ENCODE results near the gene P2RY14. TPM values are rescaled to one million over a fixed set of nuclear protein-coding genes. Genes with fewer than 3 reads are reported as not detected.

P2RY14 gene
- total and polyA plus RNA-seq, 2 of the 13 experiments (the other 11 are each of a cell fraction or from before 2014, with no cell fraction given) = not detected

GRCh38 chr3:151204530-151205402 is 73.6 kb downstream of the P2RY14 start:
- Histone ChIP-seq H3K79me2 (ENCODE audit: insufficient read depth, low read length) (no peaks in the 10 kb centered on the region), H4K20me1 (ENCODE audit: insufficient read depth, low read length) (no peaks in the 10 kb centered on the region), H2AFZ (ENCODE audit: low read length) (peak overlapping the region; percentile 64), H3K36me3 (replicated peaks in 1 of 2; ENCODE audit: control insufficient read depth in 1 of 2, insufficient read depth in 2 of 2, low read length in 2 of 2) (no peaks in the 10 kb centered on the region), H3K4me1 (ENCODE audit: insufficient read depth, low read length) (peaks cover 37% of the 10 kb centered on the region), H3K4me2 (ENCODE audit: low read depth, low read length) (no peak overlapping the region), H3K9me3 (ENCODE audit: low read length) (no peaks in the 10 kb centered on the region), H3K9ac (ENCODE audit: insufficient read depth, low read depth, low read length) (0 out of 2 replicates have a peak overlapping the region, but pooled peaks have one; percentile 17), H3K27me3 (ENCODE audit: control insufficient read depth in 1 of 2, insufficient read depth in 2 of 2, low read length in 2 of 2) (no peaks in the 10 kb centered on the region), H3K4me3 (replicated peaks in 1 of 3; ENCODE audit: insufficient read depth in 1 of 3, low read depth in 2 of 3, low read length in 3 of 3) (no peak overlapping the region; a peak in 1 of 6 replicates), H3K27ac (ENCODE audit: extremely low read length, insufficient read depth, low read length) (no peak overlapping the region)
- TF ChIP-seq ZNF562 (CRISPR knock-in tag; IDR thresholded peaks at IDR 0.05; ENCODE audit: borderline replicate concordance) (no peak), ARNT (IDR thresholded peaks at IDR 0.05) (no peak), SIN3A (IDR thresholded peaks at IDR 0.05; ENCODE audit: borderline replicate concordance, low read depth, low read length) (no peak)
- ChIA-PET POLR2A (no interaction called here), CTCF (ENCODE audit: low intra/inter-chr PET ratio, low total read pairs) (no interaction called here)
- WGBS (ENCODE audit: low lambda C conversion rate) = 87% methylated on average over 3 of the region's 3 CpGs
- no peak for FAIRE-seq
- DNase-seq (ENCODE audit: low spot score) = no peak
- in situ Hi-C loops (cut with HindIII; ENCODE audit: extremely low pct_ligation_motif_present, low pct_unique_long_range_greater_than_20kb) (loop anchor here (25.0 kb wide), 1 partner anchor 583 kb away; no protein-coding TSS in a partner anchor), intact Hi-C loops (cut with micrococcal nuclease; ENCODE audit: unreplicated experiment) (no loop called here)
- ATAC-seq = no peak
- BruUV-seq (replicated peaks) = no TSS peak

- Histone ChIP-seq H2AFZ (ENCODE audit: low read length) (peak within 1 kb of the TSS; percentile 18), H3K27me3 (ENCODE audit: control insufficient read depth in 1 of 2, insufficient read depth in 2 of 2, low read length in 2 of 2) (no peaks in the 10 kb centered on the region), H3K79me2 (ENCODE audit: insufficient read depth, low read length) (no peaks in the 10 kb centered on the region), H3K9me3 (ENCODE audit: low read length) (no peaks in the 10 kb centered on the region), H3K27ac (ENCODE audit: extremely low read length, insufficient read depth, low read length) (no peak within 1 kb of the TSS), H3K9ac (ENCODE audit: insufficient read depth, low read depth, low read length) (no peak within 1 kb of the TSS), H3K4me3 (replicated peaks in 1 of 3; ENCODE audit: insufficient read depth in 1 of 3, low read depth in 2 of 3, low read length in 3 of 3) (no peak within 1 kb of the TSS), H3K4me2 (ENCODE audit: low read depth, low read length) (no peak within 1 kb of the TSS), H4K20me1 (ENCODE audit: insufficient read depth, low read length) (no peaks in the 10 kb centered on the region), H3K36me3 (replicated peaks in 1 of 2; ENCODE audit: control insufficient read depth in 1 of 2, insufficient read depth in 2 of 2, low read length in 2 of 2) (no peaks in the 10 kb centered on the region), H3K4me1 (ENCODE audit: insufficient read depth, low read length) (peaks cover 49% of the 10 kb centered on the region)
- in situ Hi-C loops (cut with HindIII; ENCODE audit: extremely low pct_ligation_motif_present, low pct_unique_long_range_greater_than_20kb) = loop anchor here (25.0 kb wide), 1 partner anchor 584 kb away; no protein-coding TSS in a partner anchor
- ATAC-seq (no peak), DNase-seq (ENCODE audit: low spot score) (no peak), FAIRE-seq (no peak)
- BruUV-seq (replicated peaks) = no TSS peak
- intact Hi-C loops (cut with micrococcal nuclease; ENCODE audit: unreplicated experiment) = no loop called here
- POLR2A ChIA-PET = no interaction called here
- CTCF ChIA-PET (ENCODE audit: low intra/inter-chr PET ratio, low total read pairs) = no interaction called here
- WGBS (ENCODE audit: low lambda C conversion rate) = 95% methylated on average over 3 of the region's 3 CpGs
- no peak for TF ChIP-seq PCBP1 (IDR thresholded peaks at IDR 0.05; ENCODE audit: borderline replicate concordance, low read depth, low read length)
- no peak for TF ChIP-seq ZKSCAN8 (CRISPR knock-in tag; IDR thresholded peaks at IDR 0.05; ENCODE audit: borderline replicate concordance)
- TF ChIP-seq KLF13 (CRISPR knock-in tag; IDR thresholded peaks at IDR 0.05) = no peak
- no peak for TF ChIP-seq KLF11 (CRISPR knock-in tag; IDR thresholded peaks at IDR 0.05)
- no peak for TF ChIP-seq NBN (conservative IDR thresholded peaks at IDR 0.05)
- TF ChIP-seq PHF21A (CRISPR knock-in tag; IDR thresholded peaks at IDR 0.05) = no peak
- TF ChIP-seq, protein P1, sequence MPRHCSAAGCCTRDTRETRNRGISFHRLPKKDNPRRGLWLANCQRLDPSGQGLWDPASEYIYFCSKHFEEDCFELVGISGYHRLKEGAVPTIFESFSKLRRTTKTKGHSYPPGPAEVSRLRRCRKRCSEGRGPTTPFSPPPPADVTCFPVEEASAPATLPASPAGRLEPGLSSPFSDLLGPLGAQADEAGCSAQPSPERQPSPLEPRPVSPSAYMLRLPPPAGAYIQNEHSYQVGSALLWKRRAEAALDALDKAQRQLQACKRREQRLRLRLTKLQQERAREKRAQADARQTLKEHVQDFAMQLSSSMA (CRISPR knock-in tag; IDR thresholded peaks at IDR 0.05) = no peak
- no peak for TF ChIP-seq SAFB2 (CRISPR knock-in tag; IDR thresholded peaks at IDR 0.05; ENCODE audit: borderline replicate concordance, low read depth)
- TF ChIP-seq ZNF253 (CRISPR knock-in tag; IDR thresholded peaks at IDR 0.05; ENCODE audit: borderline replicate concordance) = no peak
- no peak for TF ChIP-seq ZNF530 (CRISPR knock-in tag; IDR thresholded peaks at IDR 0.05; ENCODE audit: low read depth)
- TF ChIP-seq SMC3 (IDR thresholded peaks at IDR 0.05; ENCODE audit: low read length) = no peak
- no peak for TF ChIP-seq MAFF (IDR thresholded peaks at IDR 0.05; ENCODE audit: low read depth, low read length)
- TF ChIP-seq, protein P2, sequence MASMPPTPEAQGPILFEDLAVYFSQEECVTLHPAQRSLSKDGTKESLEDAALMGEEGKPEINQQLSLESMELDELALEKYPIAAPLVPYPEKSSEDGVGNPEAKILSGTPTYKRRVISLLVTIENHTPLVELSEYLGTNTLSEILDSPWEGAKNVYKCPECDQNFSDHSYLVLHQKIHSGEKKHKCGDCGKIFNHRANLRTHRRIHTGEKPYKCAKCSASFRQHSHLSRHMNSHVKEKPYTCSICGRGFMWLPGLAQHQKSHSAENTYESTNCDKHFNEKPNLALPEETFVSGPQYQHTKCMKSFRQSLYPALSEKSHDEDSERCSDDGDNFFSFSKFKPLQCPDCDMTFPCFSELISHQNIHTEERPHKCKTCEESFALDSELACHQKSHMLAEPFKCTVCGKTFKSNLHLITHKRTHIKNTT (CRISPR knock-in tag; IDR thresholded peaks at IDR 0.05) = no peak
- TF ChIP-seq BRCA1 (CRISPR knock-in tag; IDR thresholded peaks at IDR 0.05) = no peak
- no peak for TF ChIP-seq HMGA1 (CRISPR knock-in tag; conservative IDR thresholded peaks at IDR 0.05)
- no peak for TF ChIP-seq ZNF335 (CRISPR knock-in tag; IDR thresholded peaks at IDR 0.05)
Observed at GRCh38 chr3:151203051-151203420, 75.3 kb downstream of the P2RY14 start, which contains the start of gene GPR171. GPR171 (minus strand) TSS chr3:151203216; CDS start chr3:151199386, 3,830 bp downstream.

Data from HepG2 (cell line).